A549 (cell line): ENCODE results near the gene ABLIM1. TPM values are rescaled to one million over a fixed set of nuclear protein-coding genes. Genes with fewer than 3 reads are reported as not detected.
A peak's percentile ranks its signal among the peaks of the same experiment; 100 is the strongest.

Source experiments
- ATAC-seq, 2 experiments: fragments of 200-7000 bp in 1 of 2; fragments of >200 bp in 1 of 2; cut with Nextera tagmentation in 1 of 2; cut with Tn5 transposase in 1 of 2; 3 replicates each; pipeline versions ENCODE4 v1.8.0 to v1.9.1; 2018 to 2020; ENCODE audit warnings: mild to moderate bottlenecking in 1 of 2, moderate library complexity in 1 of 2
- CTCF ChIA-PET: fragments of 300-600 bp; sonication (Branson Sonifier 250); formaldehyde crosslinking; extraction: SDS; loops from one replicate; lab custom pipeline; 2021; ENCODE audit warnings: antibody characterized with exemption, inconsistent platforms; lab: Yijun Ruan, JAX
- POLR2A ChIA-PET: fragments of 350-600 bp; formaldehyde crosslinking; extraction: SDS; loops from one replicate; lab custom pipeline; 2021; ENCODE audit warnings: antibody characterized with exemption, inconsistent platforms; lab: Yijun Ruan, JAX
- DNase-seq, 2 experiments: peaks; one replicate each; pipeline versions ENCODE4 v3.0.0 to v3.0.0-alpha.2; 2011 to 2016; ENCODE audit warnings: low read depth in 1 of 2, low spot score in 1 of 2
- FAIRE-seq: peaks from 2 replicates; lab custom pipeline; 2011; peaks lifted over from hg19 to GRCh38; lab: Jason Lieb, UNC
- H3K27ac ChIP-seq, 2 experiments: fragments of >200 bp; sonication (Bioruptor Twin); formaldehyde crosslinking; 3 replicates each; pipeline ENCODE4 v1.5.1; 2016 to 2017
- H3K4me1 ChIP-seq: fragments of >200 bp; sonication (Bioruptor Twin); formaldehyde crosslinking; 3 replicates; pipeline ENCODE4 v1.6.1; 2016
- H3K4me2 ChIP-seq: fragments of >200 bp; sonication (Bioruptor Twin); formaldehyde crosslinking; 3 replicates; pipeline ENCODE4 v1.6.1; 2016
- H3K4me3 ChIP-seq: fragments of >200 bp; sonication (Bioruptor Twin); formaldehyde crosslinking; 3 replicates; pipeline ENCODE4 v1.5.1; 2016
- H3K9me3 ChIP-seq: fragments of >200 bp; sonication (Bioruptor Twin); formaldehyde crosslinking; 3 replicates; pipeline ENCODE4 v1.6.1; 2016
- BHLHE40 ChIP-seq: IDR thresholded peaks from 2 replicates; pipeline ENCODE4 v1.6.1; 2012; ENCODE audit warnings: low read depth, low read length, inconsistent platforms
- CEBPB ChIP-seq, 2 experiments: fragments of >200 bp in 1 of 2; sonication (Bioruptor Twin) in 1 of 2; formaldehyde crosslinking in 1 of 2; IDR thresholded peaks; 2 replicates each; pipeline ENCODE4 v1.6.1; 2012 to 2016
- EHF ChIP-seq: fragments of 250-450 bp; sonication (Bioruptor Pico); IDR thresholded peaks from 2 replicates; pipeline ENCODE4 v1.5.0; 2020; ENCODE audit warnings: mild to moderate bottlenecking
- EP300 ChIP-seq, 2 experiments: fragments of >200 bp; sonication (Bioruptor Twin); formaldehyde crosslinking; IDR thresholded peaks; 2 replicates in 1 of 2; 3 replicates in 1 of 2; pipeline ENCODE4 v1.6.1; 2016 to 2017
- FOSB ChIP-seq: fragments of 250-450 bp; sonication (Bioruptor Pico); IDR thresholded peaks from 2 replicates; pipeline ENCODE4 v1.5.0; 2020; ENCODE audit warnings: mild to moderate bottlenecking, moderate library complexity
- FOSL2 ChIP-seq, 2 experiments: fragments of 450-650 bp in 1 of 2; fragments of >200 bp in 1 of 2; sonication (Bioruptor Twin) in 1 of 2; formaldehyde crosslinking; IDR thresholded peaks; 2 replicates each; pipeline versions ENCODE4 v1.5.0 to v1.6.1; 2016 to 2020; ENCODE audit warnings: mild to moderate bottlenecking in 1 of 2, moderate library complexity in 1 of 2
- FOXS1 ChIP-seq: fragments of 250-450 bp; sonication (Bioruptor Pico); IDR thresholded peaks from 2 replicates; pipeline ENCODE4 v1.5.0; 2020; ENCODE audit warnings: mild to moderate bottlenecking, moderate library complexity
- GATA3 ChIP-seq: IDR thresholded peaks from 2 replicates; pipeline ENCODE4 v1.6.1; 2012; ENCODE audit warnings: borderline replicate concordance
- HOXA7 ChIP-seq: fragments of 250-450 bp; sonication (Bioruptor Pico); IDR thresholded peaks from 2 replicates; pipeline ENCODE4 v1.5.0; 2020; ENCODE audit warnings: mild to moderate bottlenecking, moderate library complexity
- HOXB5 ChIP-seq: fragments of 250-450 bp; sonication (Bioruptor Pico); IDR thresholded peaks from 2 replicates; pipeline ENCODE4 v1.5.0; 2020; ENCODE audit warnings: mild to moderate bottlenecking, moderate library complexity
- JUN ChIP-seq, 2 experiments: fragments of >200 bp; sonication (Bioruptor Twin); formaldehyde crosslinking; IDR thresholded peaks; 2 replicates in 1 of 2; 3 replicates in 1 of 2; pipeline ENCODE4 v1.6.1; 2016 to 2017
- JUNB ChIP-seq: fragments of >200 bp; sonication (Bioruptor Twin); formaldehyde crosslinking; IDR thresholded peaks from 2 replicates; pipeline ENCODE4 v1.6.1; 2016
- KDM1A ChIP-seq: fragments of 200-600 bp; sonication (generic); IDR thresholded peaks from 2 replicates; pipeline ENCODE4 v1.6.1; 2016; ENCODE audit warnings: low read depth, mild to moderate bottlenecking
- MAFK ChIP-seq: fragments of 450-650 bp; IDR thresholded peaks from 2 replicates; pipeline ENCODE4 v1.6.1; 2014; ENCODE audit not compliant: partially characterized antibody
- MAZ ChIP-seq: fragments of 150-350 bp; IDR thresholded peaks from 2 replicates; pipeline ENCODE4 v1.6.1; 2014; ENCODE audit warnings: antibody characterized with exemption, low read depth, low read length, borderline replicate concordance
- MYC ChIP-seq: IDR thresholded peaks from 2 replicates; pipeline ENCODE4 v1.6.1; 2012; ENCODE audit warnings: mild to moderate bottlenecking, inconsistent platforms, low read length, improper control_type of control experiment, borderline replicate concordance
- NR3C1 ChIP-seq: fragments of >200 bp; sonication (Bioruptor Twin); formaldehyde crosslinking; IDR thresholded peaks from 3 replicates; pipeline ENCODE4 v1.6.1; 2017
- POLR2A ChIP-seq: IDR thresholded peaks from 2 replicates; pipeline ENCODE4 v1.6.1; 2012; ENCODE audit warnings: mild to moderate bottlenecking, low read length
- POLR2AphosphoS2 ChIP-seq: conservative IDR thresholded peaks from 2 replicates; pipeline ENCODE4 v1.6.1; 2012; ENCODE audit warnings: low read length, improper control_type of control experiment, inconsistent platforms
- RNF2 ChIP-seq: fragments of 200-600 bp; sonication (generic); IDR thresholded peaks from 2 replicates; pipeline ENCODE4 v1.6.1; 2016; ENCODE audit warnings: low read depth, mild to moderate bottlenecking, antibody characterized with exemption, moderate library complexity, borderline replicate concordance
- SMC3 ChIP-seq: fragments of >200 bp; sonication (Bioruptor Twin); formaldehyde crosslinking; IDR thresholded peaks from 3 replicates; pipeline ENCODE4 v1.6.1; 2018; ENCODE audit warnings: inconsistent platforms
- TFCP2L1 ChIP-seq: fragments of 250-450 bp; sonication (Bioruptor Pico); IDR thresholded peaks from 2 replicates; pipeline ENCODE4 v1.5.0; 2021; ENCODE audit warnings: mild to moderate bottlenecking
- WGBS: methylation state at CpG from one replicate; pipeline ENCODE4 v1.1.6; 2017; ENCODE audit errors: missing lambda C conversion rate; 5-methylcytosine and 5-hydroxymethylcytosine counted together
- polyA plus RNA-seq, 4 experiments: library from polyadenylated mRNA; depleted of rRNA in 3 of 4; stranded (reverse); fragments of >200 nt; fragmentation: RNase III in 1 of 4; extraction: RNeasy Plus Mini Kit Qiagen cat#74134 plus additional on column Dnase treatment in 1 of 4; gene quantifications; 2 replicates in 3 of 4; 3 replicates in 1 of 4; pipeline ENCODE4 v1.2.3, GENCODE V29; 2011 to 2017
- TF ChIP-seq, protein P1 (sequence below): fragments of 150-350 bp; IDR thresholded peaks from 2 replicates; pipeline ENCODE4 v1.6.1; 2014; ENCODE audit warnings: low read depth, mild to moderate bottlenecking, low read length
- TF ChIP-seq, protein P2 (sequence below): IDR thresholded peaks from 2 replicates; pipeline ENCODE4 v1.6.1; 2012; ENCODE audit warnings: low read depth, borderline replicate concordance
- TF ChIP-seq, protein P3 (sequence below): fragments of 200-600 bp; sonication (generic); IDR thresholded peaks from 2 replicates; pipeline ENCODE4 v1.6.1; 2016; ENCODE audit warnings: antibody characterized with exemption, mild to moderate bottlenecking, moderate library complexity
- TF ChIP-seq, protein P4 (sequence below): fragments of >200 bp; sonication (Bioruptor Twin); formaldehyde crosslinking; IDR thresholded peaks from 2 replicates; pipeline ENCODE4 v1.6.1; 2016
- TF ChIP-seq, protein P5 (sequence below): IDR thresholded peaks from 2 replicates; pipeline ENCODE4 v1.6.1; 2012

Gene ABLIM1
- polyA plus RNA-seq, 2 of the 4 experiments (the other 2 are of a cell fraction) = 21.4 to 70.2 TPM

DNA sequence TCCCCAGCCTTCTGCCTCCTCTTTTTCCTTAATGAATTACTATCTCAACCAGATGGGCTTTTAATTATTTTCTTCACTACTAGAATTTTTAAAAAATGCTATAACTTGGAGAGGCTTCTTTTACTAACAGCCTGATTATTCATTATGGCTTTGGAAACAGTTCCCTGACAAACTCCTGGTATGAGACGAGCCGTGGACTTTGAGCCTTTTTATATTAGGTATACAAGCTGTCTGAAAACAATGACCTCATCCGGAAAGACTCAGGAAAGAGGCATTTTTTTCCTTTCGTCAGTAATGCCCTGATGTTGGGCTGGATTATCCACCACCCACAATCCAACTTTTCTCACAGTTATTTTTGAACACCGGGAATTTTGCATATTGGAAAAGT, 26.7 kb upstream of the ABLIM1 start:
- DNase-seq = peak; percentile 60 to 81

DNA sequence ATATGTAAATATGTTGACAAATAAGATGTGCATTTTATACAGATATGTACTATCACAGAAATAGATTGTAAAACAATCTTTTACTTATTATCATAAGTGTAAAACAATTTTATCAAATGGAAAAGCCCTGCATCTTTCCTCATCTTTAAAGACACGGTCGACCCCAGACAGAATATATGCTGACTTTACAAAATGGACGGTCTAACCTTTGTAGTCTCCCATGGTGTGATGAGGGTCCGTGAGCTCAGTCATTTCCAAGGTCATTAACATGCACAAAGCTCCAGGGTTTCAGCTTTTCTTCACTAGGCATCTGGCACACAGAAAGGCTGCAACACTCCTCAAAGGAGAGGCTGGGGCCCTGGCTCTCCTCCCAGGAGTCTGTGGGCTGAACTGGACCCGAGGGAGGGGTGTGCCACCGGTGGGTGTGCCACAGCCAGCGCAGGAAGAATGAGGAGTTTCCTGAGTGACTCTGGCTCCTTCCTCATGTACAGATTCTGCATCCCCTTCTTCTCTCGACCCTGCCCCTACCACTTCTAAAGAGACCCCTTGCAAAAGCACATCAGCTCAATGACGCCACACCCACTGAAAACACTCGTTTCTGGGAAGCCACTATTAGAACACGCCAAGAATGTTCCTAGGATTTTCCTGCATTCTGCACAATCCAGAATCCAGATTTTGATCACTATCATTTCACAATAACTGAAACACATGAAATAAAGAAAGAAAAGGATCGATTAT, 26.2 kb upstream of the ABLIM1 start:
- TF ChIP-seq MYC (no peak), POLR2AphosphoS2 (no peak), MAFK (peak; percentile 99), FOSB (CRISPR knock-in tag) (no peak), NR3C1 (no peak), POLR2A (no peak), MAZ (no peak), FOXS1 (CRISPR knock-in tag) (no peak), TFCP2L1 (CRISPR knock-in tag) (no peak), HOXB5 (no peak), CEBPB (IDR thresholded peaks at IDR 0.05) (peak in 1 of 2 experiments; percentile 43; a peak in 1 of 4 replicates), RNF2 (no peak), BHLHE40 (no peak), SMC3 (no peak), GATA3 (peak; percentile 43; the same call in 1 of the 2 replicates), FOSL2 (IDR thresholded peaks at IDR 0.05) (no peak), FOSL2 (CRISPR knock-in tag; IDR thresholded peaks at IDR 0.05) (no peak)
- TF ChIP-seq, protein P1, sequence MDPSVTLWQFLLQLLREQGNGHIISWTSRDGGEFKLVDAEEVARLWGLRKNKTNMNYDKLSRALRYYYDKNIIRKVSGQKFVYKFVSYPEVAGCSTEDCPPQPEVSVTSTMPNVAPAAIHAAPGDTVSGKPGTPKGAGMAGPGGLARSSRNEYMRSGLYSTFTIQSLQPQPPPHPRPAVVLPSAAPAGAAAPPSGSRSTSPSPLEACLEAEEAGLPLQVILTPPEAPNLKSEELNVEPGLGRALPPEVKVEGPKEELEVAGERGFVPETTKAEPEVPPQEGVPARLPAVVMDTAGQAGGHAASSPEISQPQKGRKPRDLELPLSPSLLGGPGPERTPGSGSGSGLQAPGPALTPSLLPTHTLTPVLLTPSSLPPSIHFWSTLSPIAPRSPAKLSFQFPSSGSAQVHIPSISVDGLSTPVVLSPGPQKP = no peak
- TF ChIP-seq, protein P2, sequence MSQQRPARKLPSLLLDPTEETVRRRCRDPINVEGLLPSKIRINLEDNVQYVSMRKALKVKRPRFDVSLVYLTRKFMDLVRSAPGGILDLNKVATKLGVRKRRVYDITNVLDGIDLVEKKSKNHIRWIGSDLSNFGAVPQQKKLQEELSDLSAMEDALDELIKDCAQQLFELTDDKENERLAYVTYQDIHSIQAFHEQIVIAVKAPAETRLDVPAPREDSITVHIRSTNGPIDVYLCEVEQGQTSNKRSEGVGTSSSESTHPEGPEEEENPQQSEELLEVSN = no peak
- TF ChIP-seq, protein P3, sequence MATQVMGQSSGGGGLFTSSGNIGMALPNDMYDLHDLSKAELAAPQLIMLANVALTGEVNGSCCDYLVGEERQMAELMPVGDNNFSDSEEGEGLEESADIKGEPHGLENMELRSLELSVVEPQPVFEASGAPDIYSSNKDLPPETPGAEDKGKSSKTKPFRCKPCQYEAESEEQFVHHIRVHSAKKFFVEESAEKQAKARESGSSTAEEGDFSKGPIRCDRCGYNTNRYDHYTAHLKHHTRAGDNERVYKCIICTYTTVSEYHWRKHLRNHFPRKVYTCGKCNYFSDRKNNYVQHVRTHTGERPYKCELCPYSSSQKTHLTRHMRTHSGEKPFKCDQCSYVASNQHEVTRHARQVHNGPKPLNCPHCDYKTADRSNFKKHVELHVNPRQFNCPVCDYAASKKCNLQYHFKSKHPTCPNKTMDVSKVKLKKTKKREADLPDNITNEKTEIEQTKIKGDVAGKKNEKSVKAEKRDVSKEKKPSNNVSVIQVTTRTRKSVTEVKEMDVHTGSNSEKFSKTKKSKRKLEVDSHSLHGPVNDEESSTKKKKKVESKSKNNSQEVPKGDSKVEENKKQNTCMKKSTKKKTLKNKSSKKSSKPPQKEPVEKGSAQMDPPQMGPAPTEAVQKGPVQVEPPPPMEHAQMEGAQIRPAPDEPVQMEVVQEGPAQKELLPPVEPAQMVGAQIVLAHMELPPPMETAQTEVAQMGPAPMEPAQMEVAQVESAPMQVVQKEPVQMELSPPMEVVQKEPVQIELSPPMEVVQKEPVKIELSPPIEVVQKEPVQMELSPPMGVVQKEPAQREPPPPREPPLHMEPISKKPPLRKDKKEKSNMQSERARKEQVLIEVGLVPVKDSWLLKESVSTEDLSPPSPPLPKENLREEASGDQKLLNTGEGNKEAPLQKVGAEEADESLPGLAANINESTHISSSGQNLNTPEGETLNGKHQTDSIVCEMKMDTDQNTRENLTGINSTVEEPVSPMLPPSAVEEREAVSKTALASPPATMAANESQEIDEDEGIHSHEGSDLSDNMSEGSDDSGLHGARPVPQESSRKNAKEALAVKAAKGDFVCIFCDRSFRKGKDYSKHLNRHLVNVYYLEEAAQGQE = no peak
- TF ChIP-seq, protein P4, sequence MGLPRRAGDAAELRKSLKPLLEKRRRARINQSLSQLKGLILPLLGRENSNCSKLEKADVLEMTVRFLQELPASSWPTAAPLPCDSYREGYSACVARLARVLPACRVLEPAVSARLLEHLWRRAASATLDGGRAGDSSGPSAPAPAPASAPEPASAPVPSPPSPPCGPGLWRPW = no peak
- H3K27ac ChIP-seq = peak overlapping the region; percentile 83 to 88
- ChIA-PET CTCF (interaction anchor here (0.7 to 3.5 kb wide), 8 partner anchors 10 to 137 kb away, joined by 3 to 15 read pairs (median 3); partner anchors contain the start of gene FHIP2A), POLR2A (no interaction called here)
- DNase-seq (peak; percentile 47 to 69), FAIRE-seq (no peak), ATAC-seq (peak; percentile 85 to 86)
- no peaks in the 10 kb centered on the region for H3K9me3 ChIP-seq
- WGBS = 6% methylated on average over 12 of the region's 12 CpGs
- peak overlapping the region; percentile 36 for H3K4me3 ChIP-seq
- H3K4me2 ChIP-seq = peak overlapping the region; percentile 93
- peaks cover 74% of the 10 kb centered on the region for H3K4me1 ChIP-seq

More for the DNA sequence above, 26.7 kb upstream of the ABLIM1 start:
- Histone ChIP-seq H3K4me2 (peak overlapping the region; percentile 93), H3K27ac (peak overlapping the region; percentile 83 to 88), H3K9me3 (no peaks in the 10 kb centered on the region), H3K4me3 (peak overlapping the region; percentile 36), H3K4me1 (peaks cover 68% of the 10 kb centered on the region)
- TF ChIP-seq HOXA7 (CRISPR knock-in tag) = no peak
- TF ChIP-seq, protein P5, sequence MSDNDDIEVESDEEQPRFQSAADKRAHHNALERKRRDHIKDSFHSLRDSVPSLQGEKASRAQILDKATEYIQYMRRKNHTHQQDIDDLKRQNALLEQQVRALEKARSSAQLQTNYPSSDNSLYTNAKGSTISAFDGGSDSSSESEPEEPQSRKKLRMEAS = 0 out of 2 replicates have a peak, but pooled peaks have one; percentile 6
- peak in 1 of 2 experiments; percentile 35; a peak in 1 of 4 replicates for TF ChIP-seq CEBPB (IDR thresholded peaks at IDR 0.05)
- peak in 1 of 2 experiments; percentile 74; a peak in 1 of 5 replicates for TF ChIP-seq JUN (IDR thresholded peaks at IDR 0.05)
- peak; percentile 48; the same call in 1 of the 2 replicates for TF ChIP-seq GATA3
- TF ChIP-seq JUNB = peak; percentile 65; the same call in 1 of the 2 replicates
- no peak for TF ChIP-seq FOSL2 (IDR thresholded peaks at IDR 0.05)
- TF ChIP-seq FOSL2 (CRISPR knock-in tag; IDR thresholded peaks at IDR 0.05) = peak; percentile 70
- no peak for TF ChIP-seq MAFK
- no peak for TF ChIP-seq EHF (CRISPR knock-in tag)
- TF ChIP-seq KDM1A = no peak
- no peak for TF ChIP-seq EP300 (IDR thresholded peaks at IDR 0.05)
- ATAC-seq = peak; percentile 89 to 90
- ChIA-PET CTCF (interaction anchor here (1.0 to 3.2 kb wide), 4 partner anchors 31 to 131 kb away, joined by 3 to 15 read pairs (median 3); no protein-coding TSS in a partner anchor), POLR2A (interaction anchor here (0.6 to 0.7 kb wide), 2 partner anchors 16 to 55 kb away, joined by 3 read pairs; no protein-coding TSS in a partner anchor)
- no peak for FAIRE-seq
- under 1% methylated on average over 5 of the region's 5 CpGs for WGBS
